HEK293T (cell line): ENCODE results near the gene LAIR2.

Experiments used
- HDGF ChIP-seq: fragments of 450-650 bp; IDR thresholded peaks from 2 replicates; pipeline ENCODE4 v1.6.1; 2017; ENCODE audit warnings: antibody characterized with exemption, borderline replicate concordance
- LEF1 ChIP-seq: fragments of 450-650 bp; IDR thresholded peaks from 2 replicates; pipeline ENCODE4 v1.6.1; 2017; ENCODE audit warnings: mild to moderate bottlenecking, borderline replicate concordance
- SP1 ChIP-seq: fragments of 450-650 bp; IDR thresholded peaks from 2 replicates; pipeline ENCODE4 v1.6.1; 2017

- TF ChIP-seq LEF1 (no peak), SP1 (no peak), HDGF (no peak)
Observed at GRCh38 chr19:54515156-54515555, 12.5 kb downstream of the LAIR2 start.
